Measurements from ENCODE around the gene CYGB.
"Not testable (repeated sequence)": the region's sequence is repeated elsewhere in the genome, so short reads cannot be mapped to it uniquely, and the experiment has no call there.

Gene CYGB

GRCh38 chr17:76519048-76519966, 18.2 kb downstream of the CYGB start:
- no peak for DNase-seq

- no peak for DNase-seq
Measured at GRCh38 chr17:76517638-76518038, 19.9 kb downstream of the CYGB start.

GRCh38 chr17:76515274-76515949, 22.1 kb downstream of the CYGB start:
- DNase-seq, result peak; percentile 27

GRCh38 chr17:76514355-76514754, 23.2 kb downstream of the CYGB start:
- DNase-seq, result not testable (repeated sequence)

- DNase-seq, result no peak
Measured at GRCh38 chr17:76513306-76513692, 24.2 kb downstream of the CYGB start.

GRCh38 chr17:76512366-76513305, 24.9 kb downstream of the CYGB start:
- DNase-seq, result no peak

GRCh38 chr17:76511668-76512365, 25.7 kb downstream of the CYGB start:
- DNase-seq, result no peak

- DNase-seq, result no peak
Measured at GRCh38 chr17:76510831-76511244, 26.7 kb downstream of the CYGB start.

- not testable (repeated sequence) for DNase-seq
Measured at GRCh38 chr17:76508472-76509063, 28.9 kb downstream of the CYGB start.

GRCh38 chr17:76506408-76507345, 30.8 kb downstream of the CYGB start:
- DNase-seq, result peak; percentile 20

GRCh38 chr17:76504117-76504516, 33.4 kb downstream of the CYGB start:
- no peak for DNase-seq

GRCh38 chr17:76502341-76503211, 34.9 kb downstream of the CYGB start:
- DNase-seq, result no peak

- no peak for DNase-seq
Measured at GRCh38 chr17:76501827-76502307, 35.6 kb downstream of the CYGB start.

GRCh38 chr17:76501018-76501826, 36.3 kb downstream of the CYGB start, which contains the start of gene RHBDF2:
RHBDF2 (minus strand) TSS chr17:76501423; CDS start chr17:76481524, 19,899 bp downstream.
- DNase-seq, result peak; percentile 62

- DNase-seq, result no peak
Measured at GRCh38 chr17:76500747-76501017, 36.8 kb downstream of the CYGB start.

- DNase-seq, result no peak
Measured at GRCh38 chr17:76500074-76500746, 37.3 kb downstream of the CYGB start.

GRCh38 chr17:76499267-76499667, 38.2 kb downstream of the CYGB start:
- DNase-seq, result no peak

GRCh38 chr17:76498876-76499251, 38.6 kb downstream of the CYGB start:
- DNase-seq, result no peak

Data from amniotic stem cell (primary cell).